OCI-LY1 (cell line): Measurements from ENCODE around the gene STPG4.

Source experiments
- H2AFZ ChIP-seq: fragments of 200-600 bp; sonication (generic), shearing (Covaris generic); 2 replicates; pipeline ENCODE4 v1.6.0; 2014; ENCODE audit warnings: antibody characterized with exemption, mild to moderate bottlenecking, low read length
- H3F3A ChIP-seq: fragments of 200-600 bp; sonication (generic), shearing (Covaris generic); 2 replicates; pipeline ENCODE4 v1.6.0; 2014; ENCODE audit warnings: mild to moderate bottlenecking, antibody characterized with exemption, low read length, moderate library complexity; ENCODE audit not compliant: insufficient read depth
- H3K27ac ChIP-seq: fragments of 200-600 bp; sonication (generic); 2 replicates; pipeline ENCODE4 v1.5.1; 2014; ENCODE audit warnings: low read length, mixed run types, mild to moderate bottlenecking, low read depth; ENCODE audit not compliant: poor library complexity, severe bottlenecking
- H3K27me3 ChIP-seq: fragments of 200-600 bp; sonication (generic); 2 replicates; pipeline ENCODE4 v1.6.0; 2014; ENCODE audit warnings: antibody characterized with exemption, mild to moderate bottlenecking, low read length, moderate library complexity; ENCODE audit not compliant: insufficient read depth
- H3K36me3 ChIP-seq: fragments of 200-600 bp; sonication (generic); 2 replicates; pipeline ENCODE4 v1.6.1; 2014; ENCODE audit warnings: mild to moderate bottlenecking, antibody characterized with exemption, low read length, moderate library complexity, mixed read lengths; ENCODE audit not compliant: insufficient read depth
- H3K4me1 ChIP-seq: fragments of 200-600 bp; sonication (generic); 2 replicates; pipeline ENCODE4 v1.5.1; 2014; ENCODE audit warnings: mild to moderate bottlenecking, low read length, moderate library complexity; ENCODE audit not compliant: insufficient read depth, severe bottlenecking
- H3K4me2 ChIP-seq: fragments of 200-600 bp; sonication (generic), shearing (Covaris generic); 2 replicates; pipeline ENCODE4 v1.6.1; 2014; ENCODE audit warnings: low read length
- H3K4me3 ChIP-seq: fragments of 200-600 bp; sonication (generic); 2 replicates; pipeline ENCODE4 v1.5.1; 2014; ENCODE audit warnings: low read length, low read depth, mild to moderate bottlenecking, mixed read lengths; ENCODE audit not compliant: poor library complexity, severe bottlenecking
- H3K79me2 ChIP-seq: fragments of 200-600 bp; shearing (Covaris generic); 2 replicates; pipeline ENCODE4 v1.6.1; 2016; ENCODE audit warnings: mixed run types, low read length, mixed read lengths; ENCODE audit not compliant: insufficient read depth
- H3K9ac ChIP-seq: fragments of 200-600 bp; sonication (generic), shearing (Covaris generic); 2 replicates; pipeline ENCODE4 v1.6.1; 2014; ENCODE audit warnings: mild to moderate bottlenecking, low read length, mixed read lengths
- H3K9me2 ChIP-seq: fragments of 200-600 bp; sonication (generic), shearing (Covaris generic); 2 replicates; pipeline ENCODE4 v1.6.1; 2014; ENCODE audit warnings: low read depth, mild to moderate bottlenecking, low read length, mixed read lengths
- H3K9me3 ChIP-seq: fragments of 200-600 bp; shearing (Covaris generic); 2 replicates; pipeline ENCODE4 v1.6.1; 2014; ENCODE audit warnings: low read length, mixed read lengths
- H4K20me1 ChIP-seq: fragments of 200-600 bp; sonication (generic), shearing (Covaris generic); 2 replicates; pipeline ENCODE4 v1.6.0; 2016; ENCODE audit warnings: mild to moderate bottlenecking, low read length; ENCODE audit not compliant: insufficient read depth
- CTCF ChIP-seq: fragments of 200-600 bp; sonication (generic), shearing (Covaris generic); IDR thresholded peaks from 2 replicates; pipeline ENCODE4 v1.5.1; 2017; ENCODE audit warnings: mild to moderate bottlenecking, antibody characterized with exemption, low read length, moderate library complexity, mixed read lengths
- EZH2 ChIP-seq: fragments of 200-600 bp; sonication (generic), shearing (Covaris generic); IDR thresholded peaks from 2 replicates; pipeline ENCODE4 v1.8.0; 2017; ENCODE audit warnings: borderline replicate concordance, mixed run types, mild to moderate bottlenecking, antibody characterized with exemption, low read length, moderate library complexity, mixed read lengths

Gene STPG4

GRCh38 chr2:47098953-47099352, 56.2 kb downstream of the STPG4 start:
- Histone ChIP-seq H3K27ac (no peak overlapping the region), H3K9ac (no peak overlapping the region), H3K79me2 (no peaks in the 10 kb centered on the region), H3K4me1 (no peaks in the 10 kb centered on the region), H3F3A (no peaks in the 10 kb centered on the region), H4K20me1 (no peaks in the 10 kb centered on the region), H3K9me2 (no peaks in the 10 kb centered on the region), H3K4me3 (no peak overlapping the region), H3K36me3 (no peaks in the 10 kb centered on the region), H3K9me3 (no peaks in the 10 kb centered on the region), H3K27me3 (no peaks in the 10 kb centered on the region; the same call in 1 of the 2 replicates), H2AFZ (no peak overlapping the region), H3K4me2 (no peak overlapping the region)
- no peak for TF ChIP-seq CTCF
- no peak for TF ChIP-seq EZH2

GRCh38 chr2:47097563-47097962, 57.5 kb downstream of the STPG4 start:
- Histone ChIP-seq H3K79me2 (no peaks in the 10 kb centered on the region), H2AFZ (no peak overlapping the region), H3K27ac (no peak overlapping the region), H3K4me3 (no peak overlapping the region), H3K9me3 (no peaks in the 10 kb centered on the region), H3K4me1 (no peaks in the 10 kb centered on the region), H3K36me3 (no peaks in the 10 kb centered on the region), H3F3A (no peaks in the 10 kb centered on the region), H3K27me3 (peaks cover 4% of the 10 kb centered on the region; the same call in 1 of the 2 replicates), H4K20me1 (no peaks in the 10 kb centered on the region), H3K4me2 (no peak overlapping the region), H3K9ac (no peak overlapping the region), H3K9me2 (no peaks in the 10 kb centered on the region)
- TF ChIP-seq EZH2, result no peak
- no peak for TF ChIP-seq CTCF

- H3K4me1 ChIP-seq, result no peaks in the 10 kb centered on the region
- no peak overlapping the region for H3K27ac ChIP-seq
- H3K79me2 ChIP-seq, result no peaks in the 10 kb centered on the region
- no peaks in the 10 kb centered on the region for H3K9me3 ChIP-seq
- H4K20me1 ChIP-seq, result no peaks in the 10 kb centered on the region
- no peaks in the 10 kb centered on the region for H3K36me3 ChIP-seq
- no peaks in the 10 kb centered on the region for H3F3A ChIP-seq
- no peak overlapping the region for H3K4me2 ChIP-seq
- H3K27me3 ChIP-seq, result peaks cover 4% of the 10 kb centered on the region; the same call in 1 of the 2 replicates
- H3K9ac ChIP-seq, result no peak overlapping the region
- no peak overlapping the region for H2AFZ ChIP-seq
- no peak overlapping the region for H3K4me3 ChIP-seq
- no peak for TF ChIP-seq CTCF
- no peak for TF ChIP-seq EZH2
- H3K9me2 ChIP-seq, result no peaks in the 10 kb centered on the region
Observed at GRCh38 chr2:47096451-47096850, 58.7 kb downstream of the STPG4 start.
